ENCODE results near the gene SRL. TPM values are rescaled to one million over a fixed set of nuclear protein-coding genes. Genes with fewer than 3 reads are reported as not detected.
"Not testable (repeated sequence)": the region's sequence is repeated elsewhere in the genome, so short reads cannot be mapped to it uniquely, and the experiment has no call there.

SRL gene
- total and polyA plus RNA-seq, 2 experiments from 2014 or later, result not detected

DNA sequence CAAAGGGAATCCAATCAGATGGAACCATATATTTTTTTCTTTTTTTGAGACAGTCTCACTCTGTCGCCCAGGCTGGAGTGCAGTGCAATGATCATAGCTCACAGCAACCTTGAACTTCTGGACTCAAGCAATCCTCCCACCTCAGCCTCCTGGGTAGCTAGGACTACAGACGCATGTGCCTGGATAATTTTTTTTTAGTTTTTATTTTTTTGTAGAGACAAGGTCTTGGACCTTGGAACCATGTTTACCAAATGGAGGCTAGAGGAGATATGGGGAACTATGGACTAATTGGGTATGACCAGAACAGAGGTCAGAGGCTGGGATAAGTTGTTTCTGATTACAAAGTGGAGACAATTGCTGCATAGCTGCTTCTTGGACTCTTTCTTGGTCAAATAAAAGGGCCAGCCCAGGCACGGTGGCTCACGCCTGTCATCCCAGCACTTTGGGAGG, 84.5 kb downstream of the SRL start:
- H3K4me1 ChIP-seq (ENCODE audit: insufficient read depth), result no peaks in the 10 kb centered on the region
- no peaks in the 10 kb centered on the region for H3K9me3 ChIP-seq (ENCODE audit: low read depth)
- H3K79me2 ChIP-seq (ENCODE audit: insufficient read depth), result no peaks in the 10 kb centered on the region
- no peak overlapping the region for H2AFZ ChIP-seq
- H3K9me2 ChIP-seq (ENCODE audit: insufficient read depth), result no peaks in the 10 kb centered on the region
- H3K27me3 ChIP-seq (replicated peaks; ENCODE audit: insufficient read depth), result no peaks in the 10 kb centered on the region
- H4K20me1 ChIP-seq (ENCODE audit: insufficient read depth), result no peaks in the 10 kb centered on the region
- H3K4me2 ChIP-seq (ENCODE audit: unreplicated experiment), result no peak overlapping the region
- H3K27ac ChIP-seq, result no peak overlapping the region
- in situ Hi-C loops (cut with MboI), result no loop called here
- TF ChIP-seq EZH2 (IDR thresholded peaks at IDR 0.05; ENCODE audit: insufficient read depth, poor library complexity, severe bottlenecking) (no peak), EZH2phosphoT487 (IDR thresholded peaks at IDR 0.05; ENCODE audit: insufficient read depth, low read depth) (no peak)
- no peak for DNase-seq
- 75 to 83% methylated on average over 4 of the region's 4 CpGs for WGBS, 2 experiments (ENCODE audit: low coverage in 1 of 2, low lambda C conversion rate in 2 of 2, missing lambda C conversion rate in 2 of 2)
- H3F3A ChIP-seq (ENCODE audit: insufficient read depth), result 0 out of 2 replicates have a peak, but pooled peaks cover 5% of the 10 kb centered on the region
- H3K9ac ChIP-seq, result no peak overlapping the region
- no peaks in the 10 kb centered on the region for H3K36me3 ChIP-seq (ENCODE audit: low read depth)
- no peak overlapping the region for H3K4me3 ChIP-seq

GRCh38 chr16:4156503-4156902, 85.4 kb downstream of the SRL start:
- H3K79me2 ChIP-seq (ENCODE audit: insufficient read depth); H2AFZ ChIP-seq; H3K27me3 ChIP-seq (replicated peaks; ENCODE audit: insufficient read depth); H3K4me1 ChIP-seq (ENCODE audit: insufficient read depth); H4K20me1 ChIP-seq (ENCODE audit: insufficient read depth); H3K9me2 ChIP-seq (ENCODE audit: insufficient read depth); in situ Hi-C loops (cut with MboI); DNase-seq; H3F3A ChIP-seq (ENCODE audit: insufficient read depth); H3K9ac ChIP-seq; H3K4me3 ChIP-seq; H3K4me2 ChIP-seq (ENCODE audit: unreplicated experiment); H3K9me3 ChIP-seq (ENCODE audit: low read depth); H3K36me3 ChIP-seq (ENCODE audit: low read depth); H3K27ac ChIP-seq: not testable (repeated sequence)
- WGBS, 2 experiments (ENCODE audit: low coverage in 1 of 2, low lambda C conversion rate in 2 of 2, missing lambda C conversion rate in 2 of 2), result 58 to 61% methylated on average over 3 of the region's 3 CpGs

DNA sequence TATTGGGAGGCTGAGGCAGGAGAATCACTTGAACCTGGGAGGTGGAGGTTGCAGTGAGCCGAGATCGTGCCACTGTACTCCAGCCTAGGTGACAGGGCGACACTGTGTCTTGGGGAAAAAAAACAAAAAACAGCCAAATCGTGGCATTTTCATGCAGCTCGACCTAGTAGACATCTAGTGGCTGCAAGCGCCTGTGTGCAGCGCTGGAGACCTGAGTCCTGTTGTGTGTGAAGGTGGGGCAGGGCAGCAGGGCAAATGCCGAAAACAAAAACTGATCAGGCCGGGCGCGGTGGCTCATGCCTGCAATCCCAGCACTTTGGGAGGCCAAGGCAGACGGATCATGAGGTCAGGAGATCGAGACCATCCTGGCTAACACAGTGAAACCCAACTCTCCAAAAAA, 88.5 kb downstream of the SRL start:
- H3K4me1 ChIP-seq (ENCODE audit: insufficient read depth); in situ Hi-C loops (cut with MboI); H3K9ac ChIP-seq; H3K79me2 ChIP-seq (ENCODE audit: insufficient read depth); H3K27ac ChIP-seq; H2AFZ ChIP-seq; DNase-seq; H3K4me3 ChIP-seq; H4K20me1 ChIP-seq (ENCODE audit: insufficient read depth); H3K27me3 ChIP-seq (replicated peaks; ENCODE audit: insufficient read depth); H3F3A ChIP-seq (ENCODE audit: insufficient read depth); H3K9me3 ChIP-seq (ENCODE audit: low read depth); H3K9me2 ChIP-seq (ENCODE audit: insufficient read depth); H3K4me2 ChIP-seq (ENCODE audit: unreplicated experiment); H3K36me3 ChIP-seq (ENCODE audit: low read depth): not testable (repeated sequence)
- 77 to 79% methylated on average over 13 of the region's 13 CpGs for WGBS, 2 experiments (ENCODE audit: low coverage in 1 of 2, low lambda C conversion rate in 2 of 2, missing lambda C conversion rate in 2 of 2)

GRCh38 chr16:4152267-4152666, 89.6 kb downstream of the SRL start:
- Histone ChIP-seq H3K9me3 (ENCODE audit: low read depth) (no peaks in the 10 kb centered on the region), H4K20me1 (ENCODE audit: insufficient read depth) (no peaks in the 10 kb centered on the region), H2AFZ (no peak overlapping the region), H3K36me3 (ENCODE audit: low read depth) (no peaks in the 10 kb centered on the region), H3K79me2 (ENCODE audit: insufficient read depth) (no peaks in the 10 kb centered on the region), H3K9me2 (ENCODE audit: insufficient read depth) (no peaks in the 10 kb centered on the region), H3F3A (ENCODE audit: insufficient read depth) (no peaks in the 10 kb centered on the region), H3K27me3 (replicated peaks; ENCODE audit: insufficient read depth) (no peaks in the 10 kb centered on the region), H3K4me1 (ENCODE audit: insufficient read depth) (no peaks in the 10 kb centered on the region), H3K4me3 (no peak overlapping the region), H3K9ac (no peak overlapping the region), H3K27ac (no peak overlapping the region), H3K4me2 (ENCODE audit: unreplicated experiment) (no peak overlapping the region)
- 77 to 78% methylated on average over 5 of the region's 5 CpGs for WGBS, 2 experiments (ENCODE audit: low coverage in 1 of 2, low lambda C conversion rate in 2 of 2, missing lambda C conversion rate in 2 of 2)
- TF ChIP-seq EZH2 (IDR thresholded peaks at IDR 0.05; ENCODE audit: insufficient read depth, poor library complexity, severe bottlenecking) (no peak), EZH2phosphoT487 (IDR thresholded peaks at IDR 0.05; ENCODE audit: insufficient read depth, low read depth) (no peak)
- in situ Hi-C loops (cut with MboI), result no loop called here
- DNase-seq, result no peak

GRCh38 chr16:4147236-4147635, 94.6 kb downstream of the SRL start:
- TF ChIP-seq EZH2 (IDR thresholded peaks at IDR 0.05; ENCODE audit: insufficient read depth, poor library complexity, severe bottlenecking) (no peak), EZH2phosphoT487 (IDR thresholded peaks at IDR 0.05; ENCODE audit: insufficient read depth, low read depth) (no peak)

More at GRCh38 chr16:4147236-4147635, 94.6 kb downstream of the SRL start:
- H3K27me3 ChIP-seq (replicated peaks; ENCODE audit: insufficient read depth), result no peaks in the 10 kb centered on the region
- WGBS, 2 experiments (ENCODE audit: low coverage in 1 of 2, low lambda C conversion rate in 2 of 2, missing lambda C conversion rate in 2 of 2), result 73 to 86% methylated on average over 9 to 10 of the region's 10 CpGs
- H2AFZ ChIP-seq, result no peak overlapping the region
- H3K9me2 ChIP-seq (ENCODE audit: insufficient read depth), result no peaks in the 10 kb centered on the region
- H3K4me2 ChIP-seq (ENCODE audit: unreplicated experiment), result no peak overlapping the region
- H4K20me1 ChIP-seq (ENCODE audit: insufficient read depth), result no peaks in the 10 kb centered on the region
- no peak for DNase-seq
- in situ Hi-C loops (cut with MboI), result no loop called here
- no peaks in the 10 kb centered on the region for H3K4me1 ChIP-seq (ENCODE audit: insufficient read depth)
- no peak overlapping the region for H3K27ac ChIP-seq
- H3F3A ChIP-seq (ENCODE audit: insufficient read depth), result no peaks in the 10 kb centered on the region
- no peak overlapping the region for H3K4me3 ChIP-seq
- no peaks in the 10 kb centered on the region for H3K36me3 ChIP-seq (ENCODE audit: low read depth)
- H3K9ac ChIP-seq, result no peak overlapping the region
- H3K79me2 ChIP-seq (ENCODE audit: insufficient read depth), result no peaks in the 10 kb centered on the region
- H3K9me3 ChIP-seq (ENCODE audit: low read depth), result no peaks in the 10 kb centered on the region

Data from GM23248 (cell line).